ENCODE data around the gene MPV17L. TPM values are rescaled to one million over a fixed set of nuclear protein-coding genes. Genes with fewer than 3 reads are reported as not detected.
"Not testable (repeated sequence)": the region's sequence is repeated elsewhere in the genome, so short reads cannot be mapped to it uniquely, and the experiment has no call there.

The MPV17L gene
- total RNA-seq, 1 donor: 1.3 TPM

GRCh38 chr16:15440852-15441251, 45.3 kb downstream of the MPV17L start:
- no peak for TF ChIP-seq CTCF (IDR thresholded peaks at IDR 0.05; ENCODE audit: insufficient read depth, low read depth, low read length)
- DNase-seq (ENCODE audit: low read depth): peak; percentile 56
- no peak overlapping the region for H3K4me3 ChIP-seq (ENCODE audit: low read depth, low read length)

- DNase-seq (ENCODE audit: low read depth): peak; percentile 37
- H3K4me3 ChIP-seq (ENCODE audit: low read depth, low read length): not testable (repeated sequence)
Observed at GRCh38 chr16:15442140-15442539, 46.6 kb downstream of the MPV17L start.

- H3K4me3 ChIP-seq (ENCODE audit: low read depth, low read length): no peak overlapping the region
- no peak for DNase-seq (ENCODE audit: low read depth)
- no peak for TF ChIP-seq CTCF (IDR thresholded peaks at IDR 0.05; ENCODE audit: insufficient read depth, low read depth, low read length)
Observed at GRCh38 chr16:15443753-15444152, 48.2 kb downstream of the MPV17L start.

- H3K4me3 ChIP-seq (ENCODE audit: low read depth, low read length): no peak overlapping the region
- TF ChIP-seq CTCF (IDR thresholded peaks at IDR 0.05; ENCODE audit: insufficient read depth, low read depth, low read length): no peak
- no peak for DNase-seq (ENCODE audit: low read depth)
Observed at GRCh38 chr16:15444264-15444663, 48.7 kb downstream of the MPV17L start.

GRCh38 chr16:15445450-15445849, 49.9 kb downstream of the MPV17L start:
- DNase-seq (ENCODE audit: low read depth): no peak

GRCh38 chr16:15446901-15447300, 51.3 kb downstream of the MPV17L start:
- no peak overlapping the region for H3K4me3 ChIP-seq (ENCODE audit: low read depth, low read length)
- no peak for TF ChIP-seq CTCF (IDR thresholded peaks at IDR 0.05; ENCODE audit: insufficient read depth, low read depth, low read length)
- no peak for DNase-seq (ENCODE audit: low read depth)

More at GRCh38 chr16:15445450-15445849, 49.9 kb downstream of the MPV17L start:
- TF ChIP-seq CTCF (IDR thresholded peaks at IDR 0.05; ENCODE audit: insufficient read depth, low read depth, low read length): no peak
- H3K4me3 ChIP-seq (ENCODE audit: low read depth, low read length): no peak overlapping the region

GRCh38 chr16:15450624-15451023, 55.1 kb downstream of the MPV17L start:
- no peak overlapping the region for H3K4me3 ChIP-seq (ENCODE audit: low read depth, low read length)
- no peak for DNase-seq (ENCODE audit: low read depth)
- no peak for TF ChIP-seq CTCF (IDR thresholded peaks at IDR 0.05; ENCODE audit: insufficient read depth, low read depth, low read length)
